HS-27A (cell line): ENCODE measurements around the gene MRPS21.

Source experiments
- DNase-seq: peaks from one replicate; pipeline ENCODE4 v3.0.0-alpha.2; 2012; ENCODE audit warnings: low read depth, missing footprints

Gene MRPS21

DNA sequence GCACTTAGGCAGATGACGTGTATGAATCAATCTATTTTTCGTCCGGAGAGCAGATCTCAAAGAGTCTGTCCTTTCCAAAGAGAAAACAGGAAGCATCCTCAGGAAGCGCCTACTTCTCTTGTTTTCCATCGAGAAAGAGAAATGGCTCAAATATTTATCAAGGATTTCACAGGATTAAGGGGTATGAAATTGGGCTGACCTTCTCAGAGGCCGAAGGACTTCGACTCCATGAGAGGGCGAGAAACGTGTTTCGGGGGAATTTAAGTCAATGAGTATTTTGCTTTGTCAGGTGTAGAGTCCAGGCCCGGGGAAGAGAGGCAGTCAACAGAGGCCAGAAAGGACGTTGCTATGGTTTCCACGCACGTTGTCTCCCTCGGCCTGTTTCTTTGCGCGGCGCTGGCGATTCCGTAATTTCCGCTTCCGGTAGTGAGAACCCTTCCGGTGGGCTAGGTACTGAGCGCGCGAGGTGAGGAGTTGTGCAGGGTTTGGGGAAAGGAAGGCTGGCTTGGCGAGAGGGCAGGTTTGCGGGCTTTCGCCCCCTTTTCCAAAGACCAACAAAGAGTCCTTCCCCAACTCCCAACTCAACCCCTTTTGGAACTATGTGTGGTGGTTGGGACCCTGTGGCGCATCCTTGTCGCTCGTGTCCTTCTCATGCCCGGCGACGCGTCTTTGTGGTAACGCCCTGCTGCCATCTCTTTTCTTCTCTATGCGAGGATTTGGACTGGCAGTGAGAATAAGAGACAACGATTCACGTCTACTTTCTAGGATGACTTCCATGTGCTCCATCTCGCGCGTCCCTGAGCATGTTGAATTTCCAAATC lies at the start of gene MRPS21:
TSS of gene MRPS21 (plus strand) at position 429 of the 821 bp plus-strand sequence. CDS start 506 bp downstream, outside the sequence.
- DNase-seq: peak; percentile 62

GRCh38 chr1:150249936-150250335 lies 43.7 kb upstream of the MRPS21 start:
- DNase-seq: no peak

- DNase-seq: no peak
Measured at GRCh38 chr1:150256198-150256553, 37.5 kb upstream of the MRPS21 start.

DNA sequence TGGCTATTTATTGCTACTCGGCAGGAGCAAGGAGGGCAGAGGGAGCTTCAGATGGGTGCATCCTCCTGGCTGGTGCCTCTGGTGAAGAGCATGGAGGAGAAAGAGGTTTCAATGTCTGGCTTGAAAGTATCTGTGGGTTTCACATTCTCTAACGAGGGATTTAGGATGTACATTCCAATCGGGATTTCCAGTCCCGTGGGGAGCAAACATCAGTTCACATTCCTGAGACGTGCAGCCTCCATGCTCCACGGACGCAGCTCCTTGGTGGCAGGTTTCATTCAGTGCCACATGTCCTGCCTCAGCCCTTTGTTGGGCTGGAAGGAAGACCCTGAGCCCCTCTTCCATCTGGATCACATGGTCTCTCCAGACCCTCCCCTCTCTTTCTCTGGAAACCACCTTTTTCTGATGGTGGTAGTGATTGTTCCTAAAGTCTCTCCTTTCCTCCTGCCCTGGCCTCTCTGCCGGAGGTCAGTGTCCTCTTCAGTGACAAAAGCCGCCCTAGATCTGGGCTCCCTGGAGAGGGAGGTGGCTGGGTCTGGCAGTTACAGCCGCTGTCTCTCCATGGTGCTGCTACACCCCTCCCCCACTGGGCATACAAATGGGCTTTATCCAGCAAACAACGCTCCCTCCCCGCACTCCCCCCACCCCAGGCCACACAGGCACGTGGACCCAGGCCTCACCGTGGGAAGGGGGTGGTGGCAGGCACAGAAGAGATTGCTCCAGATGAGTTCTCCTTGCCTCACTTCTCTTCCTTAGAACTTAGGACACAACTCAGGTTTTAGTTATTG lies 36.9 kb upstream of the MRPS21 start:
- DNase-seq: no peak

DNA sequence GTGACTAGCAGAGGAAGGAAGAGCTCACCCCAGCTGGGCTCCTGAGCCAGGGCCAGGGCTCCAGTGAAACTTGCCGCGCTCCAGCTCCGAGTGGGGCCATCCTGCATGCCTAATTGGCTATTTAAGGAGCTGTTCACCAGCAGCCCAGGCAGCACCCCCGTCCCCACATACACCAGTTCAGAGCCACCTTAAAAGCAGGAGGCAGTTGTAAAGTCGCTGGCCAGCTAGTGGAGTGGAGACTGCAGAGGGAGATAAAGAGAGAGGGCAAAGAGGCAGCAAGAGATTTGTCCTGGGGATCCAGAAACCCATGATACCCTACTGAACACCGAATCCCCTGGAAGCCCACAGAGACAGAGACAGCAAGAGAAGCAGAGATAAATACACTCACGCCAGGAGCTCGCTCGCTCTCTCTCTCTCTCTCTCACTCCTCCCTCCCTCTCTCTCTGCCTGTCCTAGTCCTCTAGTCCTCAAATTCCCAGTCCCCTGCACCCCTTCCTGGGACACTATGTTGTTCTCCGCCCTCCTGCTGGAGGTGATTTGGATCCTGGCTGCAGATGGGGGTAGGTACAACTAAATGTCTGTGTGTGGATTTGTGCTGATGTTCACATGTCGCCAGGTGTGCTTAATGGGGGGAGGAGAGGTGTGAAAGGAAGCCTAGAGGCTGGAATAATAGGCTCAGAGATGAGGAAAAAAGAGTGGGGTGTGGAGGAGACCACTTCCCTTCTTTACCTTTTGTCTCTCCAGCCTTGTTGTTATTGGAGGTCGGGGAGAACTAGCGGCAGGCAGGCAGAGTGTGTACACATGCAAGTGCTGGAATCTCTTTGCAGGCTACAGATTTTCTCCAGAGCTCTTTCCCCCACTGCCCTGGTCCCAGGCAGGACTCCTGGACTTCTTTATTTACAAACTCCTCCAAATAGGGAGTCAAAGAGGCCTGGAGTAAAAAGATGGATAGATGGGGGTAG lies 35.8 kb upstream of the MRPS21 start, which contains the start of gene CA14:
TSS of gene CA14 (plus strand) at position 151 of the 962 bp plus-strand sequence. CDS start at position 506, 355 bp downstream.
- DNase-seq: no peak

- no peak for DNase-seq
Measured at GRCh38 chr1:150259217-150259616, 34.4 kb upstream of the MRPS21 start.

DNA sequence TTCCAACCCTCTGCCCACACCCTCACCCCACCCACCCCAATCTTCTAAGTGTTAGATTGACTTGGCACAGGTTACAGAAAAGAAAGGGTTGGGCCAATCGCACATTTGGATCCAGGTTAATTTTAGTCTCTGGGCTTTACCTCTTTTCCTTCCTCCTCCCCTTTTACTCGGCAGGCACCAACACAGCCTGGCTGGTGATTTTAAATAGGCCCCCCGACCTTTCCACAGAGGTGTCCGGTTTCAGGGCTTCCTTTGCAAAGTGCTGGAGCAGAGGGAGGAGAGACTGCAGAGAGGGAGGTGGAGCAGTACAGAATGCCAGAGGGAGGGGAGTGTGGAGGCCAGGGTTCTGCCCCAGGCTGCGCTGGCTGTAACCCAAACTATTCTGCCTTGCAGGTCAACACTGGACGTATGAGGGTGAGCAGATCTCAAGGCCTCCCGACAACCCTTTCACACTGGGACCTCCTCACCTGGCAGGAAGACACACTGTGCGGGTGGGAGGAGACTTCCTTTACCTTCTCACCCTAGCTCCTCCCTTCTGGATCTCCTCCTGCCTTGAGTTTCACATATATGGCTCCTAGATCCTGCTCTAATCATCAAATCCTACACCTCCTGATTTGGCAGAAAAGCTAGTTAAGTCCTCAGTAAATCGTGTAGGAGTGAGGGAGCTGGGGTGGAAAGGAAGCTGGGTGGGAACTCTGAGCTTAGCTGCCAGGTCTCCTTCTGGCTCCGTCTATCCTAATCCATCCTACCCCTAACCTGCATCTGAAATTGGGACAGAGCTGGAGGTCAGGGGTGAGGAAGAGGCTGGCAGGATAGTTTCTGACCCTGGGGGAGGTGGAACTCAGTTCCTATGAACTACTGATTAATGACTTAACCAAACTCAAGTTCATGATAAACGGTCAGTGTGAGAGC lies 33.6 kb upstream of the MRPS21 start:
- no peak for DNase-seq

DNA sequence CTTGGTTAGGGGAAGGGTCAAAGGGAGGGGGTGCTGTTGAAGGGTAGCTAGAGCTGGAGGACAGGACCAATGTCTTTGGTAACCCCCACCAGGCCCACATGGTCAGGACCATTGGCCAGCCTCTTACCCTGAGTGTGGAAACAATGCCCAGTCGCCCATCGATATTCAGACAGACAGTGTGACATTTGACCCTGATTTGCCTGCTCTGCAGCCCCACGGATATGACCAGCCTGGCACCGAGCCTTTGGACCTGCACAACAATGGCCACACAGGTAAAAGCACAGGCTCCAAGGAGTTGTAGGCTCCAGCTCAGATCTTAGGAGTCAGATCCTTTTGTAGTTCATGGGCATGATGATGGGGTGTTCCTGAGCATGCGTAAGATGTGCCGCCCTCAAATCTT lies 32.3 kb upstream of the MRPS21 start:
- DNase-seq: no peak

- no peak for DNase-seq
Measured at GRCh38 chr1:150262388-150263320, 31.0 kb upstream of the MRPS21 start.

DNA sequence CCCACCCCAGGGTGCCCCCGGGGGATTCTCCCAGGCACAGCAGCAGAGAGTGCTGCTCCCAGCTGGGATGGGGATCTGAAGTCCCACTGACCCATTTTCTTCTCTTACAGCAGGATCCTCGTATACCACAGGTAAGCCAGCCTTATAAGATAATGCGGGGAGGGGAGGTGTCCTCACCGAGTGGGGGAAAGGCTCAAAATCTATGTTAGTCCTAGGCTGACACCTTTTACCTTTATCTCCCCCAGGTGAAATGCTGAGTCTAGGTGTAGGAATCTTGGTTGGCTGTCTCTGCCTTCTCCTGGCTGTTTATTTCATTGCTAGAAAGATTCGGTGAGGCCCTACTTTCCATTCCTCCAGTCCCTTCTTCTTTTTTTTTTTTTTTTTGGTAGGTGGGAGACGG lies 30.1 kb upstream of the MRPS21 start:
- DNase-seq: no peak

DNA sequence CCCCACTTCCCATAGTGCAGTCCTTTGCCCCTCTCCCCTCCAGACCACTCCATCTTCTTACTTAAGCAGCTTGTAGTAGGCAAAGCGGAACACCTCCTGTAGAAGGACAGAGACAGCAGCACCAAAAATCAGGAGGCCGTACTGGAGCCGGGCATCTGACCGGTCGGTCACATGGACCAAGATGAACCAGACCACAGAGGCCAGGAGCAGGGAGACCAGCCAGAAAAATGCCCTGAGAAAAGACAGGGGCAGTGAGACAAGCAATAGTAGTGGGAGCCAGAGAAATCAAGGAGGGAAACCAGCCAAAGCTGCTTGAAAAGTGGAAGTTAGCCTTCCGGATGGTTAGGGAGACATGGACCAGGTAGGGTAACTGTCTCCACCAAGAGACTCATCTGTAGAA lies 25.8 kb upstream of the MRPS21 start:
- no peak for DNase-seq

GRCh38 chr1:150268340-150268704 lies 25.3 kb upstream of the MRPS21 start:
- DNase-seq: no peak

DNA sequence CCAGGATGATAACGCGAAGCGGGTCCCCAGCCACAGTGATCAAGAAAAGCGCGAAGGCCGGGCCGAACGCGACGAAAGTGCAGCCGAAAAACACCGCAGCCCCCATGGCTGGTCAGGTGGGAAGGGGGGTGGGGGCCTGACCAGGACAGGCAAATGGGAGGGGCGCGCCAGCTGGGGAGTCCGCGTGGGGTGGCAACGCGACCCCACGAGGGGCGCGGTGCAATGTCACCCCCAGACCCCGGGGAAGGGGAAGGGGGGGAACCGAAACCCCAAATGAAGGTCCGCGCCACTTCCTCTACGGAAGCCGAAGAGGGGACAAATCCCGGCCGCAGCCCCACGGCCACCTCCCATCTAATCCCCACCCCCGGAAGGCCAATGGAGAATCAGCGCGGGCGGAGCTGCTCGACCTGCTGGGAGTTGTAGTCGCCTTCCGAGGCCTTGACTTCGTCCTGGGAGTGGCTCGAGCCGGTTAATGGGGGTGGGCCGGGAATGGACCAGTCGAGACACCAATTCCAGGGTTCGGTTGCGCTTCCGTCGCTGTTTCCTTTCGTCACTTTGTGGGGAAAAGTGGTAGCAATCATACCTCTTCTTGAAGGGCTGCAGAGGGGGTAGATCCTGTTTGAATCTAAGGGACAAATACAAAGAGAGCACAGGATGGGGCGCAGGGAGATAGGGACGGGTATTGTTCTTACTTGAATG lies 24.8 kb upstream of the MRPS21 start, which contains the start of gene APH1A:
TSS of gene APH1A (minus strand) at position 312 of the 699 bp plus-strand sequence. CDS start at position 106, 206 bp downstream.
- DNase-seq: peak; percentile 85

- DNase-seq: no peak
Measured at GRCh38 chr1:150269451-150269850, 24.2 kb upstream of the MRPS21 start.

- DNase-seq: no peak
Measured at GRCh38 chr1:150271291-150271959, 22.2 kb upstream of the MRPS21 start.

DNA sequence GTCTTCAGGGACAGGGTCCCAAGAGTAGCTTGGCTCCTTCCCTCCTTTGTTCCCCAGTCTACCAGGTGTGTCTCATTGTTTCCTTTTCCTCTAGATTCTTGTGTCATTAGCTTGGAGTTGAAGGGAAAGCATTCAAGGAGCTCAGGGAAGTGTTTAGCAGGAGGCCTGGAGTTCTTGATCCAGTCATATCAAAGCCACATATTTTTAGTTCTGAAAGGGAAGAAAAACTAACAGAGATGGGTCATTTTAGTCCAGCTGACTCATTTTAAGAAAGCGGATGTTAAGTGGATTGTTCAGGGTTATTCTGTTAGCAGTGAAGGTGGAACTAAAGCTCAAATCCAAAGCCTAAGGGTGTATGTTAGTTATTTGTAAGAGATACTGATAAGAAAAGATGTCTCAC lies 20.4 kb upstream of the MRPS21 start:
- no peak for DNase-seq

- no peak for DNase-seq
Measured at GRCh38 chr1:150280138-150280707, 13.4 kb upstream of the MRPS21 start.

DNA sequence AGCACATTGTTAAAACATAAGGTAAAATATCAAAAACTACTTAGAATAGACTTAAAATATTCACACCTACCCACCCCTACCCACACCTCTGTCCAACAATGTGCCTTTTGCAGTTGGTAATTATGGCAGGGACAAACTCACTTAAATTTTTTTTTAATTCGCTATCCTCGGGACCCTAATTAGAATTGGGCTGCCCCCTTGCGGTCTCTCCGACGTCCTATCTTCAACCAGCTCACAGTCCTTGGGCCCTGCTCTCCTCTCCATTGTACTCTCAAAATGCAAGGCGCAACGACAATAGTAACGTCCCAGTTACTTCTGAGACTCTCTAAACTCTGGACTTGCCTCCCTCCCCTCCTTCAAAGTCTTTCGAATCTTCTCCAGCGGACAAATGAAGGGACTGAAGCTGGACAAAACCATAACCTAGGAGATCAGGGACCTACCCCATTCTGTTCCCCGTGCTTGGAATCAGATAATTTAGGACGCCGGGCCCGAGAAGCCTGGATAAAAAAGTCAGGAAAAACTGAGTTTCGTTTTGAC lies 12.4 kb upstream of the MRPS21 start:
- DNase-seq: peak; percentile 45
